Astrocyte of the cerebellum (primary cell): ENCODE data around the gene SORCS2.

Experiments
- DNase-seq: peaks from one replicate; pipeline ENCODE4 v3.0.0-alpha.2; 2011; ENCODE audit warnings: low read depth
- H3K4me3 ChIP-seq: 2 replicates; pipeline ENCODE4 v1.5.1; 2011; ENCODE audit warnings: mild to moderate bottlenecking, low read depth, low read length, moderate library complexity
- CTCF ChIP-seq: IDR thresholded peaks from 2 replicates; pipeline ENCODE4 v1.5.1; 2012; ENCODE audit warnings: low read length, low read depth, moderate library complexity, mild to moderate bottlenecking; ENCODE audit errors: missing control alignments
- in situ Hi-C: cut with HindIII; loops from 2 replicates; pipeline ENCODE4 v1.10.0; 2017; ENCODE audit warnings: low sequenced_read_pairs

The SORCS2 gene

GRCh38 chr4:7263166-7263565 is 70.8 kb downstream of the SORCS2 start:
- DNase-seq, result no peak
- no peak for TF ChIP-seq CTCF
- H3K4me3 ChIP-seq, result no peak overlapping the region
- in situ Hi-C loops, result no loop called here

GRCh38 chr4:7264694-7265093 is 72.4 kb downstream of the SORCS2 start:
- DNase-seq, result no peak
- in situ Hi-C loops, result no loop called here
- no peak overlapping the region for H3K4me3 ChIP-seq
- TF ChIP-seq CTCF, result no peak

- H3K4me3 ChIP-seq, result no peak overlapping the region
- peak; percentile 40 for DNase-seq
- in situ Hi-C loops, result no loop called here
- no peak for TF ChIP-seq CTCF
These were observed 74.4 kb downstream of the SORCS2 start for GRCh38 chr4:7266525-7267292.

- no peak overlapping the region for H3K4me3 ChIP-seq
- no peak for DNase-seq
- in situ Hi-C loops, result no loop called here
- no peak for TF ChIP-seq CTCF
These were observed 75.5 kb downstream of the SORCS2 start for GRCh38 chr4:7267829-7268228.

GRCh38 chr4:7268941-7269340 is 76.6 kb downstream of the SORCS2 start:
- H3K4me3 ChIP-seq, result no peak overlapping the region
- DNase-seq, result no peak
- no peak for TF ChIP-seq CTCF
- in situ Hi-C loops, result no loop called here

GRCh38 chr4:7270121-7270520 is 77.8 kb downstream of the SORCS2 start:
- DNase-seq, result no peak
- no peak overlapping the region for H3K4me3 ChIP-seq
- TF ChIP-seq CTCF, result no peak
- in situ Hi-C loops, result no loop called here
